Activated CD4-positive, alpha-beta T cell treated with anti-CD3 and anti-CD28 coated beads, Interleukin-2, amount 50 U/mL, for 24 hours (primary cell): ENCODE data around the gene FAR2.
A peak's percentile ranks its signal among the peaks of the same experiment; 100 is the strongest.
"Not testable (repeated sequence)": the region's sequence is repeated elsewhere in the genome, so short reads cannot be mapped to it uniquely, and the experiment has no call there.

ENCODE experiments used
- DNase-seq, 2 donors: peaks; one replicate each; pipeline ENCODE4 v3.0.0-alpha.2; 2020; ENCODE audit warnings: low read depth in 1 of 2, low spot score in 1 of 2

Gene FAR2

DNA sequence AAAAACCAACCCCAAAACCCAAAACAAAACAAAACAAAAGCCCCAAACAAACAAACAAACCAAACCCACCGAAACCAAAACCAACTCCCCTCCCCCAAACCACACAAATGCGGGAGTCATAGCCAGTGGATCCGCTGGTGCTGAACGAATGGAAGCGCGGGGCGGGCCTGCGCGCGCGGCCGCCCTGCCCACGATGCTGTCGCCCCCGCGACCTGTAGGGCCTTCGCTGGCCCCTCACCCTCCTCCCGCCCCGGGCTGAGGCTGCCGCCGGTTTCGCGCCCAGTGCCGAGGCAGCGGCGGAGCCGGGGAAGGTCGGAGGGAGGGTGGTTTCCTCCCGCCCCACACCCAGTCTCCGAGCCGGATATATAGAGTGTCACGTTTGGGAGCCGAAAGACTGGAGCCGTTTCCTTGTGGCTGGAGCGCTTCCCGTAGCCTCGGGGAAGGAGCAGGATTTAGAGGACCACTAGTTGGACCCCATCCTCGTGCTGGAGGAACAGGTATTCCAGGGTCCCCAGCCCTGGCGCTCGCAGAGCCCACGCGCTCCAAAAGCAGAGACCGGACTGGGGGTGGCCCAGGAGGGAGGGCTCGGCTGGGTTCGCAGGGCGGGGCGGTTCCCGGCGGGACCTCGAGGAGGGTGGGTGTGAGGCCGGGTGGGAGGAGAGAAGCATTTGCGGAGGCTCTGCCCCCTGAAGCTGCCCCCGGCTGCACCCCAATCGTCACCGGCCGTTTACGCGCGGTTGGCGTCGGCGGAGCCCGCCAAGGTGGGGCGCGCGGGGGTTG, at the start of gene FAR2:
Gene FAR2, plus strand, starts transcription at position 368 of the 780 bp plus-strand sequence. CDS start 121,172 bp downstream, outside the sequence.
- peak; percentile 8 to 17 for DNase-seq

DNA sequence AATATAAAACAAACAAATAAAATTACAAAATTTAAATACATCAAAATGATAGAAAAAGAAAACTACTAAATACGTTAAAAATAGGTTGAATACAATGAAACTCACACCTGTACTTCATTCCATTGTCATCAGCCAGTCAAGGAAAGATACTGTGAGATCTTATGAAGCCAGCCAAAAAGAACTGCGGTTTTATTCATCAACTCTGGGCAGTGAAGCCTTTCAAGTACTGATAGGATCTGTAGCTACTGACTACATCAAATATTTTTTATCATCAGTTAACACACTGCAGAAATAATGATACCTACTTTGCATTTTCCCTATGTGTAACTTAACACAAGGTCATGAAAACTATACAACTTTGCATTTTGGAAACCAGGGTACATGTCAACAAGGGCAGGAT, 46.3 kb upstream of the FAR2 start:
- no peak for DNase-seq

DNA sequence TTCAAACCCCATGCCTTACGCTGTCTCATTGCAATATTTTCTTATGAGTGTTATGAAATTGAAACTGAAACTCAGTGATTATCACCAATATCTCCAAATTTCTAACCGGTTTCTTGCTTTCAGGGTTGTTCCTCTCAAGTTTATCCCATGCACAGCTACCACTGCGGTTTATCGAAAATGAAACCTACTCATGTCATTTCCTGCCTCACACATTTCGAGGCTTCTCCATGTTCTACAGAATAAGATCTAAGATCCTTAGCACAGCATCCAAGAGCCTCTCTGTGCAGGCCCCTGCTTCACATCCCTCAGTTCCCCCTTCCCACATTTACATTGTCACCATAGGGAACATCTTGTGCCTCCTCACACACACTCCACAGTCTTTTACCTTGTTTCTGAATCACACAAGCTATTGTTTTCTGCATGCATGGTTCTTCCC, 45.5 kb upstream of the FAR2 start:
- DNase-seq, result peak in 1 of 2 donors; percentile 55

- no peak for DNase-seq
These were observed 44.6 kb upstream of the FAR2 start for GRCh38 chr12:29104516-29104915.

- no peak for DNase-seq
These were observed 38.3 kb upstream of the FAR2 start for GRCh38 chr12:29110506-29111442.

GRCh38 chr12:29113101-29113500, 36.0 kb upstream of the FAR2 start:
- DNase-seq, result no peak

- no peak for DNase-seq
These were observed 32.7 kb upstream of the FAR2 start for GRCh38 chr12:29116414-29116813.

DNA sequence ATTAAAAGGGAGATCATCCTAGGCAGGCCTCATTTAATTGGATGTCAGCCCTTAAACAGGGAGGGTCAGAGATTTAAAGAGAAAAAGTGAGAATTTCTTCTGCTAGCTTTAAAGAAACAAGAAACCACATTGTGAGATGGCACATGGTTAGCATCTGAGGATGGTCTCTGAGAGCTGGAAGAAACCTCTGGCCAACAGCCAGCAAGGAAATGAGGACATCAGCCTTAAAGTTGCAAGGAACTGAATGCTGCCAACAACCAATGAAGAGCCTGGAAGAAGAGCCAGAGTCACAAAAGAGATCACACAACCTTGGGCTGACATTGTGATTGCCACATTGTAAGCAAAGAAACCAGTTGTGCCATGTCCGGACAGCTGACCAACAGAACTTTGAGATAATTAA, 17.5 kb upstream of the FAR2 start:
- no peak for DNase-seq

DNA sequence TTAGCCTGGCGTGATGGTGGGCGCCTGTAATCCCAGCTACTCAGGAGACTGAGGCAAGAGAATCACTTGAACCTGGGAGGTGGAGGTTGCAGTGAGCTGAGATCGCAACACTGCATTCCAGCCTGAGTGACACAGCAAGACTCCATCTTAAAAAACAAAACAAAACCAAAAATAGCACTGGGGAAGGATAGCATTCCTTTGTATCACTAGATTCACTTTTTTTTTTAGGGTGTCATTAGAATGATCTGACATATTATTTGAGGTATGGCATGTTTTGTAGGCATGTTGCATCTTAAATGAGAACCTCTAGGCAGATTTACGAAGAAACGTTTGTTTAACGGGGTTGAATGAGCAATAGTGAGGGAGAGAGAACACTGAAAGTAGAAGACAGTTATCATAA, 16.8 kb upstream of the FAR2 start:
- DNase-seq, result no peak

- no peak for DNase-seq
These were observed 15.9 kb upstream of the FAR2 start for GRCh38 chr12:29133181-29133580.

DNA sequence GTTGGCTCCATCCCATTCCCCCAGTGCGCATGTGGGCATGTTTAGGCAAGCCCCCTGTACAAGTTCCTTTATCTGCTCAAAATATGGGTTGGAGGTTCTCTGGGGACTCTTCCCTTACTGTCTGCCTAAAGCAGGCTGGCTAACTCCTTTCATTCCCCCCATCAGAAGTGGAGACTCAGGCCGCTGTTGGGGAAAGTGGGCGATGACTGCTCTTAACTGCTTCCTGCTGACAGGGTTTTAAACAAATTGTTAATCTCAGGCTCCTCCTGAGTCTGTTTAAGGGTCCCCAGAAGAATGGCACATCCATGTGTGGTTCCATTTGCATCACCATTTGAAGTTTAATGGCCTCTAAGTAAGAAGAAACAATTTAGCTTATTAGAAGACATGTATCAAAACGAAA, 15.4 kb upstream of the FAR2 start:
- no peak for DNase-seq

- not testable (repeated sequence) for DNase-seq
These were observed 10.8 kb upstream of the FAR2 start for GRCh38 chr12:29138256-29138655.

- DNase-seq, result not testable (repeated sequence)
These were observed 10.2 kb upstream of the FAR2 start for GRCh38 chr12:29138855-29139254.

DNA sequence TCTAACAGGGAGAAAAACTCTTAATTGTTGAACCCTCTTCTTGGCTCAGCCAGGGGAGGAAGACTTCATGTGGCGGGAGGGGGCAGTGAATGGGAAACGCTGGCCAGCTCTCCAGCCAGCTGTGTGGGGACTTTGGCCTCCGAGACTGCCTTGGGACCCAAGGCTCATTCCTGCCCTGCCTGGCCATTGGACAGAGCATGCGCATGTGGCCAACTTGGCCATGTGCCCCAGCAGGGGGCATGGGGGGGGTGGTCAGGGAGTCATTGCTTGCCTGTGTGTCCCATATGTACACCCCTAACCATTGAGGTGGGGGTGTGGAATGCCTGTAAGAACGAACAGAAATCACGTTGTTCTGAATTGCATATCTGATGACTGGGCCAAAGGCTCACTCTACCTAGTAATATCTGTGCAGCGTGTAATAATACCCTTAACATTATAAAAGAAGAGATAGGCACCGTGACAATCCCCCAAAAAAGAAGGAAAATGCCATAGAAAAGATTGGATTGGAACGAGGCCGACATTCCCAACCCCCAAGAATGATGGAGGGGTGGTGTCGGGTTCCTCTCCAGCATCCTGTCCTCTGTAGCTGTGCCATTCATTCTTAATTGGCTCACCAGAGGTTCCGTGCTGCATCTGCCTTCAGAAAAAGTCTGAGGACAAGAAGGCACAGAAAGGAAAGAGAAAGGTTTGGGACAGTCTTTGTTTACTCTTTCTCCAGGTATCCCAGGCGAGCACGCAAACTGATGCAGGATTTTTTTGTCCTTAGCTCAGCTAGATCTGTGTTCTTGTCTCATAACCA, 3.5 kb upstream of the FAR2 start:
- DNase-seq, result no peak

- no peak for DNase-seq
These were observed 2.9 kb upstream of the FAR2 start for GRCh38 chr12:29146196-29146595.

DNA sequence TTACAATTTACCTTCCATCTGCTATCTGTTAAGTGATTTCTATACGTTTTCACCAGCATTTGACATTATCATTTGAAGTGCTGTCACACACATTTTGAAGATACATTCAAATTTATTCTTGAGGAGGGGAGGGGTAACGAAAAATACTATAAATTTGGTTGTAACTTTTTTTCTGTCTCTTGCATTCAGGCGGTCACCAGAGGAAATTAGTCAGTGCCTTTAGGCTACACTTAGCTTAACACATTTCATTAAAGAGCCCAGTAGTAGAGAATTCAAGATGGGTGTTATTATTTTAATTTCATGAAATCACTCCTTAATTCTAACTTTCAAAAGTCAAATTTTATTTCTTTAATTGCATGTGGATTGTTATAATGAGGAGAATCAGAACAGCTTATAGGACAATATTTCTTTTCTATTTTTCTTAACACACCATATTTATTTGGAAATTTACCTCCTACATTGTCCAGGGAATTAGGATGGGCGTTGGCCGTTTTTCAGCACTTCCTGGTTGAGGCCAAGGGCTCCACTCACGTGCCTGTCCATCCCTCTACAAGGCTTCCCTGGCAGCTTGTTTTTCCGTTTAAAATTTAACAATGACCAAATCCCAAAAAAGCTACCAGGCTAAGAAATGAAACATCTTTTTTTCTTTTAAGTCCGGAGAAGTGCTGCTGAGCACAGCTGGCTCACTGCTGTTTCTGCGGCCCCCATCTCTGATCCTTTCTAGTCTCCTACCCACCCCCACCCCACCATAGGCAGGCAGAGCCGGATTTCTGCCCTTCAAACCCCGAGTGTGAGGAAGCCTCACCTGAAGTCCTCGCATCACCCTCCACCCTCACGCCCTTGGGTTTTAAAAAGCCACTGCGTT, 1.1 kb upstream of the FAR2 start:
- DNase-seq, result no peak

DNA sequence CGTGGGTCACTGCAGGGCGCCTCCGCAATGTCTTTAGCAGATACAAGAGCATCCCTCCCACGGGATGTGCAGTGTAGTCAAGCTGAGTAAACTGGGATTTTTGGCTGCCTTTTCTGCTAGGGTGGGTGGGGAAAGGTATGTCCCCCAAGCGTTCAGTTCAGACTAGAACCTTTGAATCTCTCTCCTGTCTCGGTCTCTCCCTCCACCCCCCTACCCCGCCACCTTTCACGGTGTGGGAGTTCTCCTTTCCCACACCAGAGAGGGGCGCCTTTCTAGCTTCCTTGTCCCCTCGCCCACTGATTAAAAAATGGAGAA, 525 bp upstream of the FAR2 start:
- no peak for DNase-seq

- DNase-seq, result no peak
These were observed 708 bp downstream of the FAR2 start for GRCh38 chr12:29149691-29150281.

DNA sequence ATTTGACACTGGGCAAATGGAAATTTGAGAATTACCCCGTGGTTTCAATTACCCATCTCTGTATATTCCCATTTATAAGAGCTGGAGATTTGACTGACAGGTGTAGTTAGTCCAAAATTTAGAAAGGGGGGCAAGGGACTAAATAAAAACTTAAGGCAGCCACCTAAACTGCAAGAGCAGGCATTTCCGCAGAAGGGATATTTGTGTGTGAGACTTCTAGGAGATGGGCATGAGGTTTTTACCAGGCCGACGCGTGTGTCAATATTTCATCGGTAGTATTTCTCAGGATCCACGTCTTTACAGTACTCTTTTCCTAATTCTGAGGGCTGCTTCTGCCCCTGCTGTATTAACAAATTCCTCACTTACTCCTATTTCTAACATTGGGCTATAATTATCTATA, 1.4 kb downstream of the FAR2 start:
- DNase-seq, result no peak

DNA sequence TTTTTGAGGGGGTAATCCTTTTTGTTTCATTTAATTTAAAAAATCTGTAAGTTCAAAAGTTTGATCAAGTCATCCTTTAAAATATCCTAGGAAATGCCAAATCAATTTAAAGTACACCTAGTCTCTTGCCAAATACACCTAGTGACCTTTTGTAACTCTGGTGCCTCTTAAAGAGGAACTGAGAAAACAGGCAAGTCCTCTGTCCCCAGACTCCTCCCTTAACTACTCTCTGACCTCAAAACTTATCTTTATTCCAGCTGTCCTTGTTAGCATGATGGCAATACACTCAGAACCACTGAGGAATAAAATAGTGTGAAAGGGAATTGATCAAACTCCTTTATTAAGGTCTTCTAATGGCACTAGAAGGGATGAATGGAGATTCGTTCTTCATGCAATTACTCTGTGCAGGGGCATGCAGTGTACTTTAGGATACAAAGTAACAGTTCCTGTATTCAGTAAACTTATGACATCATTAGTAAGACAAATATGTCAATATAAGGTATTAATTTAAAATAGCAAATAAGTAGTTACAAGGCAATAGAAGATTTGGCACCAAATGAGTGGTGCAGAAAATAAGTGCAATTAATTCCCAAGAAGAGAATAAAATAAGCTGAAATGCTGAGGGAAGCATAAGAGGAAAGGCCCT, 3.3 kb downstream of the FAR2 start:
- DNase-seq, result no peak
